Hematopoietic multipotent progenitor cell treated with erythropoietin and hydrocortisone succinate and interleukin-3 and kit ligand, for 8 days (in vitro differentiated cells): Measurements from ENCODE around the gene TCAIM.
A peak's percentile ranks its signal among the peaks of the same experiment; 100 is the strongest.

Experiments used
- DNase-seq: peaks from one replicate; pipeline ENCODE4 v3.0.0-alpha.2; 2015

TCAIM gene, protein sequence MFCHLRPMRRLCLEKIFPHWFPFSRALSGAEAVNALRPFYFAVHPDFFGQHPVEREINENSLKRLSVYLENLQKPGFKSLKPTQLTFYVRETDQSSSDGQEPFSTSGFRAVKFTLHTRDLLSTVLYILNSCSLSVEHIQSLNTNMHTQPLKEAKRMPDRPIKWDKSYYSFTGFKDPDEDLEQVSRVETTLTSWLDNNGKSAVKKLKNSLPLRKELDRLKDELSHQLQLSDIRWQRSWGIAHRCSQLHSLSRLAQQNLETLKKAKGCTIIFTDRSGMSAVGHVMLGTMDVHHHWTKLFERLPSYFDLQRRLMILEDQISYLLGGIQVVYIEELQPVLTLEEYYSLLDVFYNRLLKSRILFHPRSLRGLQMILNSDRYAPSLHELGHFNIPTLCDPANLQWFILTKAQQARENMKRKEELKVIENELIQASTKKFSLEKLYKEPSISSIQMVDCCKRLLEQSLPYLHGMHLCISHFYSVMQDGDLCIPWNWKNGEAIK

DNA sequence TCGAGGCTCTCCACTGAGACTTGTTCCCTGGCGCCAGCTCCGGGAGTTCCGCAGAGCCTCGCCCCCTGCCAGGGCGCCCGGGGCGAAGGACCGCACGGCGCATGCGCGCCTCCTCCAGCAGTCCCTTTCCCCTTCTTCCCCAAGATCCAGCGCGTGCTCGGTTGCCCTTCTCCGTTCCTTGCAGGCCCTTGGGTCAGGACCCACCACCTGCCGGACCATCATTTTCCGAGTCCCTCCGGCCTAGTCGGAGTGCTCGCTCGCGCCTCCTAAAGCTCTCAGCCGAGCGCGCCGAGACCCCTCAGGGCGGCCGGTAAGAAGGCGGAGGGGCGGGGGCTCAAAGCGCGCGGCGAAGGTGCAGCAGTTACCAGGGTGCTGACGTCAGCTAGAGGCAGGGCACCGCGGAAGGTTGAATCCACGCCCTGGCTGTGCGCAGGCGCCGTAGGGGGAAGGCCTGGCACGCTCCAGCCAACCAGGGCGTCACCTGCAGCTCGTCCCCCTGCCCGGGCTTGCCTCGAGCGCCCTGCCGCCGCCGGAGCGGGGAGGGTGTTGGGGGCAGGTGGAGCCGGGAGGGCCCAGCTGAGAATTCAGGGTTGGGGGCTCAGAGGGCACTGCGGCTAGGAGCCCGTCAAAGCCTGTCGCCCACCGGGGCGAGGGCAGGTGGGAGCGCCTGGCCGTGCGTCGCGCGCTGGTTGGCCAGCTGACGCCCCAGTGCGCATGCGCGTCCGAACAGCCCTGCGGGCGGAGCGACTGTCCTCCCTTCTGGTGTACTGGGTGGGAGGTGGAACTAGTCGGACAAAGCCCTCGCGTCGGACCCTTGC, at the start of gene TCAIM:
Gene TCAIM, plus strand, starts transcription at position 757 of the 818 bp plus-strand sequence. CDS start 16,017 bp downstream, outside the sequence.
- peak; percentile 98 for DNase-seq

DNA sequence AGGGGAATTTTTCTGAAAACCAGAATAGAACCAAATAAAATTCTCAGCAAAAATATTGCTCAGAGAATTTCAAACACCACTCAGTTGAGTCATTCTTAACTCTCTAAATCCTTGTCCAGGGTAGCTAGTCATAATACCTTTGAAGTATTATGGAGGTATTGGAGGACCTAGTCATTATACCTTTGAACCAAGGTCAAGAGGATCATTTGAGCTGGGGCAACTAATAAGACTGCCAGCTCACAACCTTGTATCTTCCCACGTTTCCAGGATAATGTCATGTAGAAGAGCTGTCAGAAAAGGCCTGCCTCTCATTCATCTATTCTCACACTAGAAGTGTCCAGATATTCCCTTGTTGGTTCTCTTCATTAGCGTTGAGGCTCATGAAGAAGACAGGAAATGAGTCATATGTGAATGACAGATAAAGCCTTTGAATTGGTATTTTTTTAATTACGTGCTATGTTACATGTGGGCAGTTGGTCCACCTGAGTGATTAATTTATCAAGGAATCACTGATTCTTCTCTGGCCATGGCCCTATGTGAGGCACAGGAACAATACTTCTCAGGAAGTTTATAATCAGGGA, 48.6 kb upstream of the TCAIM start:
- peak; percentile 32 for DNase-seq

DNA sequence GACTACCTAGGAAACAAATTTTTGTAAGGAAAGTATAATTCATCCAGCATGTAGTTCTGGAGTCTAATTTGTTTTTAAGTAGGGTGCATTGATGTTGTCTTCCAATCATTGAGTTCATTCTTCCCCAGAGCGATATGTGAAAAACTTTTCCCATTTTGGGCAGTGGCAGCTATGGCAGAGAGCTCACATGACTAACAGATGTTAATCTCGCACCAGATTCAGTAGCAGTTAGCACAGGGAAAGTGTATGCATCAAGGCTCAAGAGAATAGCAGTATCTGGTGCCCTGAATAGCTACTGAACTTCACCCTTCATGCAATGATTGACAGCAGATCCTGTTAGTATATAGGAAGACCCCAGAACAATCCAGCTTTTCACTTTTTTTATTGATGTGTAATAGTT, 46.3 kb upstream of the TCAIM start:
- no peak for DNase-seq

DNA sequence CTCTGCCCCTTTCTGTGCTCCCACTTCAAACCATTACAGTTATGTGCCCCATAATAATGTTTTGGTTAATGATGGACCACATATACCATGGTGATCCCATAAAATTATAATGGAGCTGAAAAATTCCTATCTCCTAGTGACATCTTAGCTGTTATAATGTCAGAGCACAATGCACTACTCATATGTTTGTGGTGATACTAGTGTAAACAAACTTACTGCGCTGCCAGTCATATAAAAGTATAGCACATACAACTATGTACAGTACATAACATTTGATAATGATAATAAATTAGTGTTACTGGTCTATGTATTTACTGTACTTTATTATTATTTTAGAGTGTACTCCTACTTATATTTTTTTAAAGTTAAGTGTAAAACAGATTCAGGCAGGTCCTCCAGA, 45.6 kb upstream of the TCAIM start:
- no peak for DNase-seq

DNA sequence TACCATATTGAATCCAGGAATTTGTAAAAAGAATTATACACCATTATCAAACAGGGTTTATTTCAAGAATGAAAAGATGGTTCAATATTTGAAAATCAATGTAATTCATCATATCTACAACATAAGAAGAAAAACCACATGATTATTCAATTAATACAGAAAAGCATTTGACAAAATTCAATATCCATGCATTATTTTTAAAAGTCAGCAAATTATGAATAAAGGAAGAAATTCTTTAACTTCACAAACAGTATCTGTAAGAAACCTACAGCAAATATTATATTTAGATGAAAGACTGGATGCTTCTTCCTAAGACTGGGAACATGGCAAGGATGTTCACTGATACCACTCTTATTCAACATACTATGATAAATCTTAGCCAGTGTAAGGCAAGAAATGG, 41.3 kb upstream of the TCAIM start:
- no peak for DNase-seq

DNA sequence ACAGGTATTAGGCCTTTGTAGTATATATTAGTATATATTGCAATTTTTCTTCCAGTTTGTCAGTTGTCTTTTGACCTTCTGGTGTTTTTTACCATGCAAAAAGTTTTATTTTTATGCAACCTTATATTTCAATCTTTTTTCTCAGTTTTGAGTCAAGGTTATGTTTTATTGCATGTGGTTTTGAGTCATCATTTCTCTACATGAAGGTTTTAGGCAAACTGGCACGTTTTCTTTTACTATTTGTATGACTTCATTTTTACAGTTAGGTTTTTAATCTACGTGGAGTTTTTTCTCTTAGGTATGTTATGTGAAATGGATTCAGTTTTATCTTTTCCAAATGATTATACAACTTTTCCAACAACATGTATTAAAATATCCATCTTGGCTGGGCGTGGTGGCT, 36.8 kb upstream of the TCAIM start:
- DNase-seq: no peak

DNA sequence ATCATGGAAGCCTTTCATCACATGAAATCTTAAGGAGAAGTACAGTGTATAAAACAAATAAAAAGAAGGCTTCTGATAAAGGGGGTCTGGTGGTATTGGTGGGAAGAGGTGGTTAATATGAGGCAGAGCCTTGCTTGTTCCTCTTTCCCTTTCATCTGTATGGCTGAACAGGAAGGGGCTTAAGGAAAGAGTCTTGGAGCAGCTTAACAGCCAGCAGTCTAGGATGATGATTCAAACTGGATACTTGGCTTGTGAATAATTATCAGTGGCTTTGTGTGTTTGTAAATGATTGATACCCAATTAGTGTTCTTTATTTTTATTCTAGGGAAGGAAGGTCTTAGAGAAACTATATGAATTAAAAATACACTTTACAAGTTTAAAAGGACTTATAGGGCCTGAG, 29.1 kb upstream of the TCAIM start:
- DNase-seq: no peak

DNA sequence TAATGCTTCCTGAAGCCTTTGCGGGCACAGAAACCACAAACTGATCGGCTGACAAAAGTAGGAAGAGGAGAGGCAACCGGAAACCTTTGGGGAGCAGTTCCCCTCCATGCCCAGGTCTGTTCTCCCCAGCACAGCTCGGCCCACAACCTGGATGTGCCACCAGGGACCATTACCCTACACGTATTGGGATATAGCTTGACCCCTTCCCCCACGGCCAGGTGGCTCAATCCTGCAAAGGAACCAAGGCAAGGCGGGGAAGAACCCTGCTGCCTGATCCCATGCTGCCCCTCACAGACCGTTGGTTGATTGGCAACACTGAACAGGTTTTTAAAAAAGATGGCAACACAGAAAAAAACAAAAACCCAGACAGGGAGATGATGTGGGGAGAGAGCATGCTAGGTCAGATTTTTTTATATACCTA, 19.7 kb upstream of the TCAIM start:
- DNase-seq: peak; percentile 12

DNA sequence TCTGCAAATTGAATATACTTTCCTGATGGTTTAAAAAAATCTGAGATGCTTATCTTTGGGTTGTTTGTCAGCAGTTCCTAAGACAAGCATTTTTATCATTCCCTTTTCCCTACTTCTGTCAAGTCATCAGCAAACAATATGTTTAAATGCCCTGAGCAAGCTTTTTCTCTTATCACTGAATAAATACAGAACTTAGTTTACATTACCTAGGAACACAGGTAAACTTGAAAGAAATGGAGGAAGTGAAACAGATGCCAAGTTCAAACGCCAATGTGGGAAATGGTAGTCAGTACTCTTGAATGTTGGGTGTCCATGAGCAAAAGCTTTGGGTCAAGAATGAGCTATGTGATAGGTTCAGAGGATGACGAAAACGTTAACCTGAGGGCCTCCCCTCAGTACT, 17.2 kb upstream of the TCAIM start:
- DNase-seq: no peak

DNA sequence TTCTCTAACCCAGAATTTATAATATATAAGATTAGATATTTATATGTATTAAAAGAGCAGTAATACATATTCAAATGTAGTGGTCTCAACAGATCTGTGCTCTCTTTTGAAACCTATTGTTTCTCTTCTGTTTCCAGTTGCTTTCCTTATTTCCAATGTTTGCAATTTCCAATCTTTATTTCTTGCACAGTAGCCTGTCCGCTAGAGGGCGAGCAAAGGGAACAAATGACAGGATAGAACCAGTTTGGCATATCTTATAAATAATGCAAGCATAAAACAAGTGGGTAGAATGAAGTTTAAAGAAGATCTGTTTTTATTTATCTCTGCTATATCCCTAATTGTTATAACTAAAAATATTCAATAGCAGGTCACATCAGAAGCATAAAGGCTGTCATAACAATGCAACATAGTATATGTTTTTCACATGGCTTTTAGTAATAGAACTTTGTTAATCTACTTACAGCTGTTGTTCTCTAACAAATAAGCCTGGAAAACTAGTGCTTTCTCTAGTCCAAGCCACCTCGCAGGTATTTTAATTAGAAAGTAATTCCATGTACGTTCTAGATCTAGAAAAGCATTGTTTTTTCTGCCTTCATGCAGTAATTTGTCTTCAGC, 15.1 kb upstream of the TCAIM start:
- DNase-seq: peak; percentile 76

DNA sequence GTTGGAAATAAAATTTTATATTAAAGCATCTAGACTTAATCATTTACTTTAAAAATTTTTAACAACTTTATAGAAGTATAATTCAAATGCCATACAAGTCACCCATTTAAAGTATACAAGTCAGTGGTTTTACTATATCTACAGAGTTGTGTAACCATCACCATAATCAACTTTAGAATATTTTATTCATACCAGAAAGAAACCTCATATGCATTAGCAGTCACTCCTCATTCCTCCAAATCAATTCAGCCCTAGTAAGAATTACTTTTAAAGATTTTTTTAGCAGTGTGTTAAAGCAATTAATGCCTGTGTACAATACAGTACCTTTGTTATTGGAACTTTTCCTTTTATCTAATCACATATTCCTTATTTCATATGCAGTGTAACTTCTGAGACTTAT, 14.0 kb upstream of the TCAIM start:
- DNase-seq: no peak

DNA sequence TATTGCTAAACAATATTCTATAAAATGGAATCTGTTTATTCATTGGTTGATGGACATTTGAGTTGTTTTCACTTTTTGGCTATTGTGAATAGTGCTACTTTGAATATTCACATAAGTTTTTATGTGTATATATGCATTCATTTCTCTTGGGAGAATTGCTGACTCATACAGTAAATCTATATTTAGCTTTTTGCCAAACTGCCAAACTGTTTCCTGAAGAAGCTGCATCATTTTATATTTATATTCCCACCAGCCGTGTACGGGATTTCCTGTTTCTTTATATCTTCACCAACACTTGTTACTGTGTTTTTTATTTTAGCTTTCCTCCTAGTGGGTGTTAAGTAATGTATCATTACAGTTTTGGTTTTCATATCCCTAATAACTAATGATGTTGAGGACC, 12.5 kb upstream of the TCAIM start:
- peak; percentile 7 for DNase-seq

DNA sequence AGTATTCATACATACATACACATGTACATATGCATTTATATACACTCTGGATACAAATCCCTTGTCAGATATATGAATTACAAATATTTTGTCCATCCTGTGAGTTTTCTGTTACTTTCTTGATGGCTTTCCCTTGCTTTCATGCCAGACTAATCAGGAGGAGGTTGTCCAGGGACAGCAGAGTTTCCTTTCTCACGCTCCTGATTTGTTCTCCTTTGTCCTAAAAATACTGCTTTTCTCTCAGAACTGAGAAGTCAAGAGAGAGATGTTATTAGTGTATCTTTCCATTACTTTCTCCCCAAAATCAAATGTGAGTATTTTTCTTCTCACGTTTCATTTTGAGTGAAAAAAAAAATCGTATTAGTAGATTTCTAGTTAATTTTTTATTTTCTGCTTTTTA, 12.1 kb upstream of the TCAIM start:
- no peak for DNase-seq

DNA sequence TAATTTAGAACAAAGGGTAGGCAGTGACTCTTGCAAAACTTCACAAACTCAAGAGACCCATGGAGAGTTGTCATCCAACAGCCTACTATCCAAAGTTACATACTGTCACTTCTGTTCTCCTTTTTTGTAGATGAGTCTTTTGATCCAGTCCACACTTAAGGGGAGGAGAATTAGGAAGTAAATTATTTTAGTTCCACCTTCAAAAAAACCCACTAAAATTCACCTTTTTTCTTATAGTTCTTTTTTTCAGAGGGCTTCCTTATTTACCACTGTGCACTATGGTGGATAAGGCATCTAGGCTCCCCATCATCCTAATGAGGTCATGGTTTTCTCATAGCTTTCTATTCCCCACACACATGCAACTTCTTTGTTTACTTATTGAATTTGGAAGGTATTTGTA, 8.6 kb upstream of the TCAIM start:
- DNase-seq: no peak

DNA sequence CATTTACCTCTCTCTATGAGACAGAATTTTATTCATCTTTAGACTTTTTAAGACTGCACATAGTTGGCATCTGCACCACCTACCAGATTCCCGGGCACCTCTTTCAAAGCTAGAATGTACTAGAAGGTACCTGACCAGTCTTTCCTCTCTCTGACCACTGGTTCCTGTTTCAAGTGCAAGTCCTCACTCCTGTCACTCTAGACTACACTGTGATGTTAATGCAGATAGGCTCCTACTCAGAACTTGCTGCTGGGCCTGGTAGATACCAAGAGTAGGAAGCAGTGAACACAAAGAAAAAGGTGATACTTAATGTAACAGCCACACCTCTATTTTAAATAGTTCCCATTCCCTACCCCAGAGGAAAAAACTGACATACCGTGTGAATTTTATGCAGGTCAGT, 8.1 kb upstream of the TCAIM start:
- no peak for DNase-seq

DNA sequence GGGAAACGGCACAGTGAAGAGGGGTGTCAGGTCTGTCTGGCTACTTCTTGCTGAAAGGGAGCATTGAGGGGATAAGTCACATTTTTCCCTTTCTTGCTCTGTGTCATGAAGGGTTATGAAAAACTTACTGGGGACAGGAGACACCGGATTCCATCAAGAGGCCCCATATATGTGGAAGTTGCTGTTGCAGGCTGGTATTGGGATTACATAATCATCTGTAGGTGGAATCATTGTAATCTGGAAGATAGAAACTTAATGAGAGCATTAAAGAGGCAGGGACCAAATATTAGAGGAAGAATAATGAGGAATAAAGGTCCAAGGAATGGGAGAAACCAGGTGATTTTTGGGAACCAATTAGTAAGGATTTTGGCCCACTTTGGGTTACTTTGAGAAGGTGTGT, 4.2 kb upstream of the TCAIM start:
- no peak for DNase-seq

DNA sequence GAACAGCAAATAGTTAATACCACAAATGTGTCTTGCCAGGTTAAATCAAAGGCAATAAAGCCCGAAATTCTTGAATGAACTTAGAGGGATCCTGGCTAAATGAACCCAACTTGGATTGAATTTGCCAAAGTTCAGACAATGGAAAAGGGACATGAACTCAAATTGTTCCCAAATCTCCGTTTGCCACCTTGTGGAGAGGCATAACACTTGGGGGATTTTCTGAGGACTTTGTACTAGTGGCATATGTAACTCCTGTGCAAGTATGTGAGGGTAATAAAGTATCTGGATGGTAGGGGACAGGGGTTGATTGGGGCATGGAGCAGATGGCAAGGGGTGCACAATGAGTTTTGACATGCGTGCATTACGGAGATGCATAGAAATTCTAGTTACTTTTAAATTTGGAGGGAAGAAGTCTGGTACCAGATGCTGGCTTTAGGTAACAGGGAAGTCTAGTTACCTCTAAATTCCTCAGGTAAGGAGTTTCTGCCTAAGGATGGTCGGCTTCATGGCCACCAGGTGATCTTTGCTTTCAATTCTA, 1.2 kb upstream of the TCAIM start:
- no peak for DNase-seq

DNA sequence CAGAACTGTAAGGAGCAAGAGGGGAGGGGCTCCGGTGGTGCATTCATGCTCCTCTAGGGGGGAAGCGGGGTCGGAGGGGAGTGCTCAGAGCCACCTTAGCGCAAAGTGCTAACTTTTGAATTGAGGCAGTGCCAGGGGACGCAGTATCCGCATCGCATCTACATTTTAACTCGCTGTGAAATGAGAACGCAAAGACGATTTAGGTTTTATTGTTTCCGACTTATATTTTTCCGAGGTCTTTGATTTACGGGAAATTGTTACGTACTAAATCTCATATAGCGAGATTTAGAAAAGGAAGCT, 212 bp downstream of the TCAIM start:
- DNase-seq: no peak

DNA sequence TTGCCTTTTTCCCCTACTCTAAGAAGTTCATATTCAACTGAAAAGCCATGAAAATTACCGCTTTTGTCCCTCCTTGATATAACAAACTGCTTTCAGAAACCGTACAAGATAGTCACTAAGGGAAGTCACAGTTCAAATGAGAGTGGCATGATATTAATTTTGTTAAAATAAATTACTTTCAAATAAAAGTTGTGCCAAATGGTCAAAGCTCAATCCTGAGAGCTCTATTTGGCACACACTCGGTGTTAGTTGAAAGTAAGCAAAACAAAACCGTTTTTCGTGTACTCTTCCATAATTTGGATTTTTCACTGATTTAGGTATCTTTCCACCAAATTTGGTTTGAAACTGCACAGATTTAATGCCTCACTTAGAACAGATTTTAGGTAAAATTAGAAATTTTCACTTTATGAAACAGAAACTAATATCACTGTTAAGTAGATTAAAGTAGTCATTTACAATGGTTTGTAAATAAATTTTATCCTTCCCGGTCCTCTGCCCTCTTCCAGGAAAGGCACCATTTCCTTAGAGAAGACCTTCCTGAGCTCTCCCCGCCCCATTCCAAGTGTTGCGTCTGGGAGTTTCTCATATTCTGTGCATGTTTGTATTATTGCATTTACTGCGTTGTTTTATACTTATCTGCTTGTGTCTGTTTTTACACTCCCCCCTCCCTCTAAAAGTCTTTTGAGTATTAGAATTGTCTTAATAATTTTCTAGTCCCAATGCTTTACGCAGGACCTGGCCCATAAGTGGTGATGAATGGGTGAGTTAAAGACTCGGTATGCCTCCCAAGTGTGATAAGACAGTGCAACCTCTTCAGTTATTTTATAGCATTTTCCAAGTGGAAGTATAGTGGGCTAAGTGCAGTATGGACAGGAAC, 853 bp downstream of the TCAIM start:
- no peak for DNase-seq

DNA sequence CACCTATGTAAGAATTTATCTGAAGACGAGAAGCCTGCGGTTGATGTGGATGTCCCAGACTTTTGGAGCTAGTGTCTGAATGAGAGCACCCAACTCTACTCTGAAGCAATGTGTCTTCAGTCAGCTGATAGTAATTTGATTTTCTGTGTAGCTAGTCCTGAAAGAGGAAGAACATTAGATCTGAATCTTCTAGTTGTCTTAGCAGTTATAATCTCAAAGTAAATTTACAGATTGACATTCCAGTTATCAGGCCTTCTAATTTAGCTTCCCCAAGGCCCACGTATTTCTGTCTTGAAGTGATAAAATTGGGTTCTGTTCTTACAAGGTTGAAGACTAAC, 1.5 kb downstream of the TCAIM start:
- DNase-seq: peak; percentile 15

DNA sequence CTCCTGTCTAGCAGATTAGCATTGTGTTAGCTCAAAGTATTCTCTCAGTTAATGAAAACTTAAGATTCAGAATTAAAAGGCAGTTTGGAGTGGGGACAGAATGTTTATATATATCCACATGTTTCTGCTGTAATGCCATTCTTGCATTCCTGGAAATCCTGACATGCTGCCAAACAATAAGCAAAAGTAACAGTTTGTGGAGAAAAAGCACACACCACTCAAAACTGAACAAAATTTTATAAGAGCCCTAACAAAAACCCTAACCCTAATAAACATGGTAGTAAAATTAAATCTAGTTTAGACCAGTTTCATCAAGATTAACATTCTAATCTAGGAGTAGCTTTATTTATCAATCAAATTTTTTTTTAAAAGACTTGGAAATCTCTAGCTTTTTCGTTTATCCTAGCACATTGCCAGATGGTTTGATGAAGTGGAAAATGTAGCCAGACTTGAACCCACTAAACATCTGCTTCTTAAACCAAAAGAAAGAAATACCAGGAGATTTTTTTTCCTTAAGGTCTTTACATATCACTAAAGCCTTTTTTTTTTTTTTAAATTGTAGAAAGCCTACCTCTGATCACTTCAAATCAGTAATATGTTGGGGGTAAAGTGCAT, 3.7 kb downstream of the TCAIM start:
- no peak for DNase-seq

DNA sequence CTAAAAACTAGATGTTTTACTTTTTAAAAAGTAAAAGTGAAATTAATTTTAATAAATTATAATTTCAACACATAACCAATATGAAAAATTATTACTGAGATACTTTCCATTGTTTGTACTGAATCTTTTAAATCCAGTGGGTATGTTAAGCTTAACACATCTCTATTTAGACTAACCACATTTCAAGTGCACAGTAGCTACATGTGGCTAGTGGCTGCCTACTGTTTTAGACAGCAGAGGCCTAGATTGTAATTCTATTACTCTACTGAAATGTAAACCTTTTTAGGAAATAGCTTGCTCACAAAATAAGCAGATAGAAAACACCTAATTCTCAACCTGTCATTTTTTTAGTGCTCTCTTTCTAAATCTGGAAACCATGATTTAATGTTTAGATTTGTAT, 4.9 kb downstream of the TCAIM start:
- DNase-seq: no peak
